DND-41 (cell line): ENCODE measurements around the gene GNAO1.

Experiments used
- ATAC-seq: fragments of 200-7000 bp; cut with Tn5 transposase; 3 replicates; pipeline ENCODE4 v1.9.1; 2021; ENCODE audit warnings: low read depth; ENCODE audit not compliant: insufficient read depth
- DNase-seq: peaks from one replicate; pipeline ENCODE4 v3.0.0-alpha.2; 2020
- H2AFZ ChIP-seq: 2 replicates; pipeline ENCODE4 v1.6.0; 2012; ENCODE audit warnings: low read depth, low read length
- H3K27ac ChIP-seq: 2 replicates; pipeline ENCODE4 v1.5.1; 2012; ENCODE audit warnings: low read length, inconsistent platforms
- H3K27me3 ChIP-seq: fragments of 200-600 bp; sonication (generic); 2 replicates; pipeline ENCODE4 v1.6.0; 2012; ENCODE audit warnings: low read length, mild to moderate bottlenecking, inconsistent platforms; ENCODE audit not compliant: insufficient read depth, poor library complexity
- H3K36me3 ChIP-seq: 2 replicates; pipeline ENCODE4 v1.5.1; 2012; ENCODE audit warnings: low read length, inconsistent platforms; ENCODE audit not compliant: insufficient read depth
- H3K4me1 ChIP-seq: 2 replicates; pipeline ENCODE4 v1.5.1; 2012; ENCODE audit warnings: mild to moderate bottlenecking, low read length; ENCODE audit not compliant: insufficient read depth
- H3K4me2 ChIP-seq: 2 replicates; pipeline ENCODE4 v1.6.0; 2012; ENCODE audit warnings: mild to moderate bottlenecking, moderate library complexity, low read length, inconsistent platforms; ENCODE audit not compliant: insufficient read depth
- H3K4me3 ChIP-seq, 2 experiments: fragments of 200-600 bp in 1 of 2; shearing (Covaris generic) in 1 of 2; 2 replicates each; pipeline ENCODE4 v1.5.1; 2012 to 2016; ENCODE audit warnings: inconsistent platforms in 2 of 2, low read length in 2 of 2, mild to moderate bottlenecking in 2 of 2, low read depth in 1 of 2, moderate library complexity in 1 of 2
- H3K79me2 ChIP-seq: 2 replicates; pipeline ENCODE4 v1.6.0; 2012; ENCODE audit warnings: low read length, inconsistent platforms; ENCODE audit not compliant: insufficient read depth
- H3K9ac ChIP-seq: 2 replicates; pipeline ENCODE4 v1.6.0; 2012; ENCODE audit warnings: low read depth, mild to moderate bottlenecking, inconsistent platforms, low read length, moderate library complexity
- H3K9me3 ChIP-seq: 2 replicates; pipeline ENCODE4 v1.5.1; 2012; ENCODE audit warnings: low read length, moderate library complexity, mild to moderate bottlenecking, inconsistent platforms; ENCODE audit not compliant: insufficient read depth, severe bottlenecking
- H4K20me1 ChIP-seq: 2 replicates; pipeline ENCODE4 v1.6.0; 2012; ENCODE audit warnings: low read length; ENCODE audit not compliant: insufficient read depth
- EZH2 ChIP-seq: IDR thresholded peaks from 3 replicates; pipeline ENCODE4 v1.6.1; 2012; ENCODE audit warnings: borderline replicate concordance, low read depth, mild to moderate bottlenecking, moderate library complexity, low read length, inconsistent platforms; ENCODE audit not compliant: severe bottlenecking
- TF ChIP-seq, protein P1 (sequence below): IDR thresholded peaks from 2 replicates; pipeline ENCODE4 v1.5.1; 2012; ENCODE audit warnings: borderline replicate concordance, low read length, moderate library complexity, mild to moderate bottlenecking; ENCODE audit not compliant: poor library complexity, severe bottlenecking; ENCODE audit errors: extremely low read depth

Gene GNAO1

DNA sequence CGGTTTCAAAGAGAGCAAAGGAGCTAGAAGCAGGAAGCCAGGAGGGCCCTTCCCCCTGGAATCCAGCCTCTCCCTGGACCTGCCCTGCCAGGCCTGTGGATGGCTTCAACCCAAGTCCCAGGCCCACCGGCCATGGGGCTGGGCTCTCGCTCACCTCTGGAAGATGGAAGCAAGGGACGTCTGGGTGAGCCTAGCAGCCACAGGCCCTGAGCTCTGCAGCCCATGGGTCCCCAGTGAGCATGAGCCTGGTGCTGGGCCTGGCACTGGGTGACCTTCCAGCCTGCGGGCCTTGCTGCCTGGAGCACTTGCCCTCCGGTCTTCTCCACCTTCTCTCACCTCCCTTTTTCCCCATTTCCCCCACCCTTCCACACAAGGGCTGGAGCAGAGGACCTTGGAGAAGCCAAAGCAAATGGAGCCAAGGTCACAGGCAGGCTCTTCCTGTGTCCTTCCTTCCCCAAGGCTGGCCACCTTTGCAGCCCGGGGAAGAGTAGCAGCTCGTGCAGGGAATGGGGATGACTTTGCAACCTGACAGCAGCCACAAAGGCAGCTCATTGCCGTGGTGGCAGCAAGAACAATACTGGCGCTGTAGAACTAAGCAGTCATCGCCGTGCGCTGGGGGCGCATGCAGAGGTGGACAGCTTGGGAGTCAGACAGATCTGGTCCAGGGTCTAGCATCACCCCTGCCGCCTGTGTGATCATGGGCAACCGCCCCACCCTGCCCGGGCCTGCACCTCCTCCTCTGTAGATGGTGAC, 147.5 kb downstream of the GNAO1 start:
- peaks cover 11% of the 10 kb centered on the region; the same call in 1 of the 2 replicates for H4K20me1 ChIP-seq
- peaks cover 65% of the 10 kb centered on the region for H3K36me3 ChIP-seq
- H3K27ac ChIP-seq = no peak overlapping the region
- no peak overlapping the region for H3K4me2 ChIP-seq
- DNase-seq = no peak
- H3K4me1 ChIP-seq = no peaks in the 10 kb centered on the region
- no peaks in the 10 kb centered on the region for H3K79me2 ChIP-seq
- no peak for ATAC-seq
- no peaks in the 10 kb centered on the region for H3K9me3 ChIP-seq
- no peak overlapping the region for H2AFZ ChIP-seq
- TF ChIP-seq, protein P1, sequence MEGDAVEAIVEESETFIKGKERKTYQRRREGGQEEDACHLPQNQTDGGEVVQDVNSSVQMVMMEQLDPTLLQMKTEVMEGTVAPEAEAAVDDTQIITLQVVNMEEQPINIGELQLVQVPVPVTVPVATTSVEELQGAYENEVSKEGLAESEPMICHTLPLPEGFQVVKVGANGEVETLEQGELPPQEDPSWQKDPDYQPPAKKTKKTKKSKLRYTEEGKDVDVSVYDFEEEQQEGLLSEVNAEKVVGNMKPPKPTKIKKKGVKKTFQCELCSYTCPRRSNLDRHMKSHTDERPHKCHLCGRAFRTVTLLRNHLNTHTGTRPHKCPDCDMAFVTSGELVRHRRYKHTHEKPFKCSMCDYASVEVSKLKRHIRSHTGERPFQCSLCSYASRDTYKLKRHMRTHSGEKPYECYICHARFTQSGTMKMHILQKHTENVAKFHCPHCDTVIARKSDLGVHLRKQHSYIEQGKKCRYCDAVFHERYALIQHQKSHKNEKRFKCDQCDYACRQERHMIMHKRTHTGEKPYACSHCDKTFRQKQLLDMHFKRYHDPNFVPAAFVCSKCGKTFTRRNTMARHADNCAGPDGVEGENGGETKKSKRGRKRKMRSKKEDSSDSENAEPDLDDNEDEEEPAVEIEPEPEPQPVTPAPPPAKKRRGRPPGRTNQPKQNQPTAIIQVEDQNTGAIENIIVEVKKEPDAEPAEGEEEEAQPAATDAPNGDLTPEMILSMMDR = no peak
- no peak for TF ChIP-seq EZH2
- H3K4me3 ChIP-seq = no peak overlapping the region
- H3K27me3 ChIP-seq = no peaks in the 10 kb centered on the region
- no peak overlapping the region for H3K9ac ChIP-seq

GRCh38 chr16:56339431-56340195, 148.3 kb downstream of the GNAO1 start:
- Histone ChIP-seq H3K9me3 (no peaks in the 10 kb centered on the region), H3K36me3 (peaks cover 64% of the 10 kb centered on the region), H2AFZ (no peak overlapping the region), H3K79me2 (no peaks in the 10 kb centered on the region), H3K9ac (no peak overlapping the region), H3K27me3 (no peaks in the 10 kb centered on the region), H4K20me1 (peaks cover 11% of the 10 kb centered on the region; the same call in 1 of the 2 replicates), H3K4me2 (no peak overlapping the region), H3K4me1 (no peaks in the 10 kb centered on the region), H3K27ac (no peak overlapping the region), H3K4me3 (no peak overlapping the region)
- TF ChIP-seq, protein P1 = no peak
- TF ChIP-seq EZH2 = no peak
- DNase-seq (no peak), ATAC-seq (no peak)

DNA sequence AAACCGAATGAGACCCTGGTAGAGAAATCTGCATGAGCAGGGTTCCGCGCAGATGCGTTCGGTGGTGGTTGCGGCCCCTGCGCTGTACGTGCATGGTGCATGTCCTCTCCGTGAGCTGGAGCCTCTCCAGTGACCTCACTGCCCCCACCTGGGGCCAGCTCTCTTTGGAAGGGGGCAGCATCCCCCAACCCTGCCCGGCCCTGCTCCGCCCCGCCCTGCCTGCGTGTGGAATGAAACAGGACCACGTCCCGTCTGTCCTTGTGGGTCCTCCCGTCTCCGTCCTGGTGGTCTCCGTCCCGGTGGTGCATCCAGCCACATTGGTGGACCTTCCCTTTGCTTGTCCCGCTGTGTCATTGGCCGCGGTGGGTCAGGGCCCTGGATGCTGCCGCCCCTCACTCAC, 149.1 kb downstream of the GNAO1 start:
- Histone ChIP-seq H3K4me2 (no peak overlapping the region), H3K4me3 (no peak overlapping the region), H3K4me1 (no peaks in the 10 kb centered on the region), H3K27me3 (no peaks in the 10 kb centered on the region), H3K9ac (no peak overlapping the region), H3K36me3 (peaks cover 66% of the 10 kb centered on the region), H4K20me1 (peaks cover 11% of the 10 kb centered on the region; the same call in 1 of the 2 replicates), H3K79me2 (no peaks in the 10 kb centered on the region), H2AFZ (no peak overlapping the region), H3K27ac (no peak overlapping the region), H3K9me3 (no peaks in the 10 kb centered on the region)
- TF ChIP-seq EZH2 = no peak
- TF ChIP-seq, protein P1 = no peak
- ATAC-seq (no peak), DNase-seq (no peak)
